ENCODE measurements around the gene NPHS1. TPM values are rescaled to one million over a fixed set of nuclear protein-coding genes. Genes with fewer than 3 reads are reported as not detected.

Gene NPHS1
- total RNA-seq, 2 donors from 2014 or later, result not detected

GRCh38 chr19:35791814-35792279 is 60.5 kb downstream of the NPHS1 start:
- Histone ChIP-seq H3K4me3 (no peak overlapping the region), H3K27me3 (no peaks in the 10 kb centered on the region), H3K9me3 (no peaks in the 10 kb centered on the region), H3K4me1 (no peaks in the 10 kb centered on the region), H3K27ac (no peak overlapping the region), H3K36me3 (no peaks in the 10 kb centered on the region)
- DNase-seq (ENCODE audit: low spot score), result no peak
- no peak for TF ChIP-seq CTCF (IDR thresholded peaks at IDR 0.05)

GRCh38 chr19:35790981-35791813 is 61.1 kb downstream of the NPHS1 start:
- TF ChIP-seq CTCF (IDR thresholded peaks at IDR 0.05), result no peak
- no peak overlapping the region for H3K4me3 ChIP-seq
- no peaks in the 10 kb centered on the region for H3K9me3 ChIP-seq
- no peak for DNase-seq (ENCODE audit: low spot score)
- no peaks in the 10 kb centered on the region for H3K36me3 ChIP-seq
- no peaks in the 10 kb centered on the region for H3K27me3 ChIP-seq
- H3K4me1 ChIP-seq, result no peaks in the 10 kb centered on the region
- H3K27ac ChIP-seq, result no peak overlapping the region

GRCh38 chr19:35789978-35790944 is 62.0 kb downstream of the NPHS1 start:
- Histone ChIP-seq H3K9me3 (no peaks in the 10 kb centered on the region), H3K27ac (no peak overlapping the region), H3K4me3 (no peak overlapping the region), H3K27me3 (no peaks in the 10 kb centered on the region), H3K36me3 (no peaks in the 10 kb centered on the region), H3K4me1 (no peaks in the 10 kb centered on the region)
- no peak for TF ChIP-seq CTCF (IDR thresholded peaks at IDR 0.05)
- no peak for DNase-seq (ENCODE audit: low spot score)

GRCh38 chr19:35789195-35789977 is 62.9 kb downstream of the NPHS1 start:
- Histone ChIP-seq H3K27me3 (no peaks in the 10 kb centered on the region), H3K4me1 (no peaks in the 10 kb centered on the region), H3K27ac (no peak overlapping the region), H3K4me3 (no peak overlapping the region), H3K36me3 (no peaks in the 10 kb centered on the region), H3K9me3 (no peaks in the 10 kb centered on the region)
- DNase-seq (ENCODE audit: low spot score), result no peak
- TF ChIP-seq CTCF (IDR thresholded peaks at IDR 0.05), result no peak

- no peak for DNase-seq (ENCODE audit: low spot score)
- no peaks in the 10 kb centered on the region for H3K4me1 ChIP-seq
- TF ChIP-seq CTCF (IDR thresholded peaks at IDR 0.05), result no peak
- no peaks in the 10 kb centered on the region for H3K9me3 ChIP-seq
- H3K27me3 ChIP-seq, result no peaks in the 10 kb centered on the region
- no peaks in the 10 kb centered on the region for H3K36me3 ChIP-seq
- no peak overlapping the region for H3K4me3 ChIP-seq
- no peak overlapping the region for H3K27ac ChIP-seq
These were observed 63.9 kb downstream of the NPHS1 start for GRCh38 chr19:35788205-35788960.
